SH-SY5Y (cell line): ENCODE data around the gene PPP1R13L.

ENCODE experiments used
- GATA2 ChIP-seq: IDR thresholded peaks from 2 replicates; pipeline ENCODE4 v1.6.1; 2011; ENCODE audit warnings: mild to moderate bottlenecking, low read depth, low read length
- GATA3 ChIP-seq: IDR thresholded peaks from 2 replicates; pipeline ENCODE4 v1.6.1; 2011; ENCODE audit warnings: low read depth, mild to moderate bottlenecking, low read length, moderate library complexity

PPP1R13L gene

GRCh38 chr19:45440873-45441654, 36.2 kb upstream of the PPP1R13L start:
- TF ChIP-seq GATA3, result no peak
- no peak for TF ChIP-seq GATA2

GRCh38 chr19:45440259-45440638, 35.4 kb upstream of the PPP1R13L start:
- TF ChIP-seq GATA3 (no peak), GATA2 (no peak)

GRCh38 chr19:45439569-45440258, 34.8 kb upstream of the PPP1R13L start:
- TF ChIP-seq GATA2, result no peak
- no peak for TF ChIP-seq GATA3

GRCh38 chr19:45439190-45439568, 34.3 kb upstream of the PPP1R13L start:
- TF ChIP-seq GATA2, result peak; percentile 45; the same call in 1 of the 2 replicates
- no peak for TF ChIP-seq GATA3

- TF ChIP-seq GATA3 (no peak), GATA2 (no peak)
Observed at GRCh38 chr19:45437328-45437727, 32.5 kb upstream of the PPP1R13L start.

- TF ChIP-seq GATA3 (no peak), GATA2 (no peak)
Observed at GRCh38 chr19:45428384-45429231, 23.7 kb upstream of the PPP1R13L start.

- TF ChIP-seq GATA3 (no peak), GATA2 (no peak)
Observed at GRCh38 chr19:45424191-45425058, 19.6 kb upstream of the PPP1R13L start.

GRCh38 chr19:45423589-45424190, 18.8 kb upstream of the PPP1R13L start, which contains the start of gene ERCC1:
TSS of gene ERCC1 (minus strand) at chr19:45423917. CDS start at chr19:45423374, 543 bp downstream.
- TF ChIP-seq GATA3, result no peak
- TF ChIP-seq GATA2, result no peak; the same call in 1 of the 2 replicates

GRCh38 chr19:45423033-45423588, 18.2 kb upstream of the PPP1R13L start:
- TF ChIP-seq GATA2, result no peak

GRCh38 chr19:45421947-45422498, 17.2 kb upstream of the PPP1R13L start:
- TF ChIP-seq GATA2 (no peak), GATA3 (no peak)

GRCh38 chr19:45420871-45421270, 16.0 kb upstream of the PPP1R13L start:
- TF ChIP-seq GATA3, result no peak
- TF ChIP-seq GATA2, result no peak

GRCh38 chr19:45420356-45420755, 15.5 kb upstream of the PPP1R13L start:
- TF ChIP-seq GATA3, result no peak
- no peak for TF ChIP-seq GATA2
